H1 (cell line): ENCODE data around the gene GLRX3. TPM values are rescaled to one million over a fixed set of nuclear protein-coding genes. Genes with fewer than 3 reads are reported as not detected.
"Not testable (repeated sequence)": the region's sequence is repeated elsewhere in the genome, so short reads cannot be mapped to it uniquely, and the experiment has no call there.

Experiments used
- CTCF ChIA-PET: fragments of 300-600 bp; sonication (Branson Sonifier 250); formaldehyde crosslinking; loops from one replicate; lab custom pipeline; 2021; ENCODE audit not compliant: partially characterized antibody; lab: Charles Lee
- POLR2A ChIA-PET: fragments of 300-600 bp; sonication (Branson Sonifier 250); formaldehyde crosslinking; loops from one replicate; lab custom pipeline; 2021; ENCODE audit warnings: inconsistent platforms; ENCODE audit not compliant: partially characterized antibody; lab: Charles Lee
- DNase-seq, 2 experiments: peaks; one replicate each; pipeline versions ENCODE4 v3.0.0 to v3.0.0-alpha.2; 2010 to 2022; ENCODE audit warnings: low spot score in 2 of 2, low read depth in 1 of 2, mixed read lengths in 1 of 2
- FAIRE-seq: peaks from 2 replicates; lab custom pipeline; 2011; peaks lifted over from hg19 to GRCh38; lab: Jason Lieb, UNC
- H2AFZ ChIP-seq: 2 replicates; pipeline ENCODE4 v1.8.1; 2012; ENCODE audit warnings: low read length, inconsistent platforms
- H2AK5ac ChIP-seq: 2 replicates; pipeline ENCODE4 v1.6.1; 2013; ENCODE audit warnings: low read depth, low read length
- H2BK120ac ChIP-seq: replicated peaks from 2 replicates; pipeline ENCODE3; 2013; ENCODE audit warnings: low read depth, low read length, inconsistent platforms
- H2BK12ac ChIP-seq: 2 replicates; pipeline ENCODE4 v1.6.1; 2013; ENCODE audit warnings: low read depth, low read length
- H2BK15ac ChIP-seq: 2 replicates; pipeline ENCODE4 v1.6.1; 2013; ENCODE audit warnings: low read length
- H2BK20ac ChIP-seq: 2 replicates; pipeline ENCODE4 v1.6.1; 2013; ENCODE audit warnings: low read length
- H2BK5ac ChIP-seq: 2 replicates; pipeline ENCODE4 v1.6.1; 2013; ENCODE audit warnings: low read depth, low read length
- H3K14ac ChIP-seq: 2 replicates; pipeline ENCODE4 v1.6.1; 2013; ENCODE audit warnings: inconsistent platforms; ENCODE audit not compliant: insufficient read length
- H3K18ac ChIP-seq: 2 replicates; pipeline ENCODE4 v1.6.1; 2013; ENCODE audit warnings: low read length; ENCODE audit errors: extremely low read depth
- H3K23ac ChIP-seq: 2 replicates; pipeline ENCODE4 v1.6.1; 2013; ENCODE audit warnings: inconsistent platforms; ENCODE audit not compliant: insufficient read length
- H3K23me2 ChIP-seq: 2 replicates; pipeline ENCODE4 v1.6.1; 2013; ENCODE audit warnings: low read depth, low read length
- H3K27ac ChIP-seq: 2 replicates; pipeline ENCODE4 v1.6.1; 2011; ENCODE audit warnings: low read depth, low read length, inconsistent platforms
- H3K27me3 ChIP-seq, 4 experiments: replicated peaks in 1 of 4; 1 replicate in 1 of 4; 2 replicates in 3 of 4; pipeline versions ENCODE4 v1.6.1 to v1.8.1; 2011 to 2013; ENCODE audit warnings: low read length in 3 of 4, mild to moderate bottlenecking in 3 of 4, inconsistent platforms in 2 of 4, mixed read lengths in 2 of 4, moderate library complexity in 1 of 4; ENCODE audit not compliant: control insufficient read depth in 3 of 4, insufficient read depth in 3 of 4; ENCODE audit errors: extremely low read depth in 1 of 4
- H3K36me3 ChIP-seq, 4 experiments: 2 replicates each; pipeline versions ENCODE4 v1.6.1 to v1.8.1; 2011 to 2013; ENCODE audit warnings: mild to moderate bottlenecking in 4 of 4, low read length in 3 of 4, moderate library complexity in 2 of 4, control low read depth in 1 of 4, inconsistent platforms in 1 of 4; ENCODE audit not compliant: insufficient read depth in 4 of 4, control insufficient read depth in 2 of 4
- H3K4ac ChIP-seq: replicated peaks from 2 replicates; pipeline ENCODE3; 2013; ENCODE audit warnings: low read length, low read depth, mixed read lengths, inconsistent platforms; ENCODE audit not compliant: insufficient read length
- H3K4me1 ChIP-seq, 4 experiments: replicated peaks in 1 of 4; 1 replicate in 1 of 4; 2 replicates in 3 of 4; pipeline versions ENCODE4 v1.6.1 to v1.8.1; 2011 to 2013; ENCODE audit warnings: low read length in 3 of 4, inconsistent platforms in 2 of 4, mixed read lengths in 1 of 4; ENCODE audit not compliant: insufficient read depth in 4 of 4, control insufficient read depth in 3 of 4
- H3K4me2 ChIP-seq, 2 experiments: 2 replicates each; pipeline versions ENCODE4 v1.6.1 to v1.8.1; 2011 to 2013; ENCODE audit warnings: low read depth in 2 of 2, low read length in 2 of 2, control low read depth in 1 of 2, inconsistent platforms in 1 of 2, mild to moderate bottlenecking in 1 of 2; ENCODE audit not compliant: insufficient read depth in 1 of 2
- H3K4me3 ChIP-seq, 4 experiments: fragments of 200-600, 300-600 bp in 1 of 4; sonication (generic), shearing (Covaris generic), sonication (Bioruptor Twin) in 1 of 4; 2 replicates each; pipeline versions ENCODE4 v1.5.1 to v1.8.1; 2011 to 2016; ENCODE audit warnings: low read length in 4 of 4, low read depth in 3 of 4, control low read depth in 2 of 4, inconsistent platforms in 2 of 4, mild to moderate bottlenecking in 2 of 4, mixed read lengths in 1 of 4, moderate library complexity in 1 of 4; ENCODE audit not compliant: insufficient read depth in 2 of 4; ENCODE audit errors: extremely low read depth in 1 of 4
- H3K56ac ChIP-seq: replicated peaks from 2 replicates; pipeline ENCODE3; 2013; ENCODE audit warnings: low read depth, mild to moderate bottlenecking, mixed read lengths, low read length, inconsistent platforms; ENCODE audit not compliant: insufficient read length
- H3K79me1 ChIP-seq: 2 replicates; pipeline ENCODE4 v1.6.1; 2013; ENCODE audit warnings: low read depth, low read length, control low read depth
- H3K79me2 ChIP-seq, 2 experiments: 2 replicates each; pipeline versions ENCODE4 v1.6.1 to v1.8.1; 2012 to 2013; ENCODE audit warnings: low read length in 2 of 2, mild to moderate bottlenecking in 2 of 2, inconsistent platforms in 1 of 2; ENCODE audit not compliant: insufficient read depth in 2 of 2, control insufficient read depth in 1 of 2
- H3K9ac ChIP-seq, 4 experiments: replicated peaks in 1 of 4; 1 replicate in 1 of 4; 2 replicates in 3 of 4; pipeline versions ENCODE4 v1.6.1 to v1.8.1; 2011 to 2013; ENCODE audit warnings: low read depth in 3 of 4, low read length in 3 of 4, control low read depth in 2 of 4, mild to moderate bottlenecking in 2 of 4, moderate library complexity in 2 of 4, inconsistent platforms in 1 of 4; ENCODE audit errors: extremely low read depth in 1 of 4
- H3K9me3 ChIP-seq, 2 experiments: 2 replicates each; pipeline versions ENCODE4 v1.6.1 to v1.8.1; 2012 to 2013; ENCODE audit warnings: mild to moderate bottlenecking in 2 of 2, moderate library complexity in 2 of 2, control low read depth in 1 of 2, inconsistent platforms in 1 of 2, low read depth in 1 of 2, low read length in 1 of 2, mixed read lengths in 1 of 2; ENCODE audit not compliant: insufficient read depth in 2 of 2
- H4K20me1 ChIP-seq, 2 experiments: replicated peaks in 1 of 2; 2 replicates each; pipeline versions ENCODE3 to v1.8.1; 2011 to 2013; ENCODE audit warnings: inconsistent platforms in 2 of 2, low read length in 2 of 2, mild to moderate bottlenecking in 1 of 2; ENCODE audit not compliant: insufficient read depth in 2 of 2, control insufficient read depth in 1 of 2
- H4K5ac ChIP-seq: 2 replicates; pipeline ENCODE4 v1.6.1; 2013; ENCODE audit warnings: low read length, low read depth, mixed read lengths, inconsistent platforms; ENCODE audit not compliant: insufficient read length
- H4K8ac ChIP-seq: 2 replicates; pipeline ENCODE4 v1.8.0; 2013; ENCODE audit warnings: mild to moderate bottlenecking, moderate library complexity, low read length, inconsistent platforms; ENCODE audit not compliant: insufficient read depth; ENCODE audit errors: extremely low read depth
- H4K91ac ChIP-seq: replicated peaks from 2 replicates; pipeline ENCODE3; 2013; ENCODE audit warnings: low read length, mixed read lengths, inconsistent platforms; ENCODE audit not compliant: insufficient read length
- EP300 ChIP-seq, 2 experiments: IDR thresholded peaks; 1 replicate in 1 of 2; 2 replicates in 1 of 2; pipeline ENCODE4 v1.6.1; 2011 to 2012; ENCODE audit warnings: low read depth in 2 of 2, low read length in 2 of 2, mild to moderate bottlenecking in 2 of 2, borderline replicate concordance in 1 of 2, inconsistent platforms in 1 of 2, moderate library complexity in 1 of 2
- WGBS, 2 experiments: shearing (Covaris generic) in 1 of 2; methylation state at CpG; one replicate each; pipeline versions ENCODE4 v1.1.6 to v1.1.7; 2013 to 2015; ENCODE audit warnings: low lambda C conversion rate in 2 of 2, mixed read lengths in 2 of 2, inconsistent platforms in 1 of 2, low coverage in 1 of 2, missing lambda C conversion rate in 1 of 2; ENCODE audit not compliant: insufficient replicate concordance in 2 of 2, insufficient coverage in 1 of 2, insufficient read length in 1 of 2; ENCODE audit errors: extremely low coverage in 1 of 2, missing lambda C conversion rate in 1 of 2; 5-methylcytosine and 5-hydroxymethylcytosine counted together
- polyA plus RNA-seq, 7 experiments: library from polyadenylated mRNA; depleted of rRNA in 3 of 7; stranded (reverse) in 5 of 7; unstranded in 2 of 7; fragments of >200 nt in 5 of 7; fragments of 200-250 nt in 2 of 7; gene quantifications; 1 replicate in 5 of 7; 2 replicates in 1 of 7; 4 replicates in 1 of 7; pipeline versions ENCODE4 v1.2.1 to v1.2.3, GENCODE V29; 2011 to 2013; ENCODE audit warnings: missing spikeins in 2 of 7, mixed read lengths in 2 of 7
- total RNA-seq: library from RNA; stranded (reverse); fragmentation: NEBNext Ultra II Directional; extraction: Animal tissue kit (Norgen Biotek cat#: 25700); gene quantifications from 2 replicates; pipeline ENCODE4 v1.2.1, GENCODE V29; 2021

GLRX3 gene
- total and polyA plus RNA-seq, 2 of the 8 experiments (the other 6 are each of a cell fraction or from before 2014, with no cell fraction given): 59.9 to 157 TPM

GRCh38 chr10:130117535-130117934 is 18.7 kb upstream of the GLRX3 start:
- H3K9ac ChIP-seq, H2BK120ac ChIP-seq, FAIRE-seq, H2BK15ac ChIP-seq, H4K5ac ChIP-seq, H2BK5ac ChIP-seq, H3K14ac ChIP-seq, DNase-seq, H2AK5ac ChIP-seq, H3K23me2 ChIP-seq, H3K79me1 ChIP-seq, H4K91ac ChIP-seq, H3K56ac ChIP-seq, H3K18ac ChIP-seq, H3K23ac ChIP-seq, POLR2A ChIA-PET, H3K27me3 ChIP-seq, H2BK20ac ChIP-seq, H2AFZ ChIP-seq, H4K20me1 ChIP-seq, H3K27ac ChIP-seq, H3K36me3 ChIP-seq, H3K79me2 ChIP-seq, H3K9me3 ChIP-seq, H3K4me3 ChIP-seq, H3K4ac ChIP-seq, H4K8ac ChIP-seq, H3K4me2 ChIP-seq, H2BK12ac ChIP-seq, H3K4me1 ChIP-seq: not testable (repeated sequence)
- 79% methylated on average over 6 of the region's 6 CpGs; no CpG with 5 or more reads in 1 of the 2 experiments for WGBS, 2 experiments
- CTCF ChIA-PET: interaction anchor here (0.8 to 2.6 kb wide), 3 partner anchors 10 to 14 kb away, joined by 3 to 14 read pairs (median 7); no protein-coding TSS in a partner anchor
- peak in 1 of 2 experiments; percentile 41; a peak in 1 of 3 replicates for TF ChIP-seq EP300 (IDR thresholded peaks at IDR 0.05; ENCODE audit: borderline replicate concordance in 1 of 2, low read depth in 2 of 2, low read length in 2 of 2)
